Smooth muscle cell (in vitro differentiated cells): ENCODE data around the gene PTPRT. TPM values are rescaled to one million over a fixed set of nuclear protein-coding genes. Genes with fewer than 3 reads are reported as not detected.

Source experiments
- DNase-seq: peaks from one replicate; lab custom pipeline; 2025; ENCODE audit not compliant: unreplicated experiment; lab: John Stamatoyannopoulos, UW
- H2AFZ ChIP-seq: fragments of 200-600 bp; sonication (generic); 2 replicates; pipeline ENCODE4 v1.6.0; 2016; ENCODE audit warnings: antibody characterized with exemption, low read depth, mild to moderate bottlenecking
- H3F3A ChIP-seq: fragments of 200-600 bp; sonication (generic); 2 replicates; pipeline ENCODE4 v1.6.0; 2017; ENCODE audit warnings: antibody characterized with exemption, low read depth
- H3K27ac ChIP-seq: fragments of 200-600 bp; sonication (generic); 2 replicates; pipeline ENCODE4 v1.5.1; 2016; ENCODE audit warnings: low read depth, mild to moderate bottlenecking
- H3K27me3 ChIP-seq: fragments of 200-600 bp; sonication (generic); 2 replicates; pipeline ENCODE4 v1.6.1; 2016; ENCODE audit warnings: low read depth, mild to moderate bottlenecking
- H3K36me3 ChIP-seq: fragments of 200-600 bp; sonication (generic); 2 replicates; pipeline ENCODE4 v1.5.1; 2016; ENCODE audit warnings: low read depth
- H3K4me1 ChIP-seq: fragments of 200-600 bp; sonication (generic); 2 replicates; pipeline ENCODE4 v1.5.1; 2016; ENCODE audit warnings: low read depth
- H3K4me2 ChIP-seq: fragments of 200-600 bp; sonication (generic); 2 replicates; pipeline ENCODE4 v1.6.0; 2016; ENCODE audit warnings: mild to moderate bottlenecking
- H3K4me3 ChIP-seq: fragments of 200-600 bp; sonication (generic); 2 replicates; pipeline ENCODE4 v1.5.1; 2016; ENCODE audit warnings: mild to moderate bottlenecking
- H3K79me2 ChIP-seq: fragments of 200-600 bp; sonication (generic); 2 replicates; pipeline ENCODE4 v1.6.0; 2016; ENCODE audit warnings: low read depth, mild to moderate bottlenecking
- H3K9ac ChIP-seq: fragments of 200-600 bp; sonication (generic); 2 replicates; pipeline ENCODE4 v1.6.0; 2016; ENCODE audit warnings: low read depth
- H3K9me3 ChIP-seq: fragments of 200-600 bp; sonication (generic); replicated peaks from 2 replicates; pipeline ENCODE4 v1.5.1; 2016; ENCODE audit warnings: low read depth
- H4K20me1 ChIP-seq: fragments of 200-600 bp; sonication (generic); 2 replicates; pipeline ENCODE4 v1.6.0; 2016; ENCODE audit warnings: low read depth
- CTCF ChIP-seq: fragments of 200-600 bp; sonication (generic); IDR thresholded peaks from 2 replicates; pipeline ENCODE4 v1.5.1; 2017; ENCODE audit warnings: borderline replicate concordance, mild to moderate bottlenecking, antibody characterized with exemption; ENCODE audit not compliant: insufficient read depth, poor library complexity, severe bottlenecking
- WGBS: methylation state at CpG from one replicate; pipeline ENCODE4 v1.1.7; 2016; ENCODE audit warnings: low lambda C conversion rate; 5-methylcytosine and 5-hydroxymethylcytosine counted together
- polyA plus RNA-seq: library from polyadenylated mRNA; unstranded; fragments of >200 nt; fragmentation: Nextera tagmentation; extraction: Ambion mirVana; gene quantifications from 2 replicates; pipeline ENCODE4 v1.2.1, GENCODE V29; 2016
- total RNA-seq: library from RNA; depleted of rRNA; stranded (reverse); fragments of >200 nt; gene quantifications from 2 replicates; pipeline ENCODE4 v1.2.3, GENCODE V29; 2014

PTPRT gene
- total and polyA plus RNA-seq, 2 experiments from 2014 or later: 0.99 to 2.1 TPM

- no peaks in the 10 kb centered on the region for H3K36me3 ChIP-seq
- no peaks in the 10 kb centered on the region for H3K9me3 ChIP-seq
- TF ChIP-seq CTCF: no peak
- H3K27ac ChIP-seq: no peak overlapping the region
- no peaks in the 10 kb centered on the region for H4K20me1 ChIP-seq
- no peak overlapping the region for H3K9ac ChIP-seq
- H3K4me1 ChIP-seq: no peaks in the 10 kb centered on the region
- no peak overlapping the region for H3K4me3 ChIP-seq
- H3K79me2 ChIP-seq: no peaks in the 10 kb centered on the region
- H3K4me2 ChIP-seq: no peak overlapping the region
- H2AFZ ChIP-seq: no peak overlapping the region
- 73% methylated on average over 6 of the region's 6 CpGs for WGBS
- H3F3A ChIP-seq: no peaks in the 10 kb centered on the region
- no peak for DNase-seq
- no peaks in the 10 kb centered on the region for H3K27me3 ChIP-seq
Measured at GRCh38 chr20:43161716-43162115, 28.0 kb downstream of the PTPRT start.

- Histone ChIP-seq H3F3A (no peaks in the 10 kb centered on the region), H2AFZ (no peak overlapping the region)
- 87% methylated on average over 6 of the region's 6 CpGs for WGBS
Measured at GRCh38 chr20:43160941-43161340, 28.8 kb downstream of the PTPRT start.

GRCh38 chr20:43159994-43160393 is 29.7 kb downstream of the PTPRT start:
- H2AFZ ChIP-seq: no peak overlapping the region
- H3K9ac ChIP-seq: no peak overlapping the region
- H3K36me3 ChIP-seq: no peaks in the 10 kb centered on the region
- no peak for DNase-seq
- H3F3A ChIP-seq: no peaks in the 10 kb centered on the region
- no peak overlapping the region for H3K4me3 ChIP-seq
- H3K4me1 ChIP-seq: no peaks in the 10 kb centered on the region
- H3K27ac ChIP-seq: no peak overlapping the region
- H4K20me1 ChIP-seq: no peaks in the 10 kb centered on the region
- H3K27me3 ChIP-seq: no peaks in the 10 kb centered on the region
- no peaks in the 10 kb centered on the region for H3K9me3 ChIP-seq
- H3K4me2 ChIP-seq: no peak overlapping the region
- whole genome bisulfite sequencing: 65% methylated on average over 9 of the region's 9 CpGs
- no peak for TF ChIP-seq CTCF
- H3K79me2 ChIP-seq: no peaks in the 10 kb centered on the region

More at GRCh38 chr20:43160941-43161340, 28.8 kb downstream of the PTPRT start:
- Histone ChIP-seq H4K20me1 (no peaks in the 10 kb centered on the region), H3K27me3 (no peaks in the 10 kb centered on the region), H3K36me3 (no peaks in the 10 kb centered on the region), H3K79me2 (no peaks in the 10 kb centered on the region), H3K9me3 (no peaks in the 10 kb centered on the region), H3K4me2 (no peak overlapping the region), H3K27ac (no peak overlapping the region), H3K4me3 (no peak overlapping the region), H3K4me1 (no peaks in the 10 kb centered on the region), H3K9ac (no peak overlapping the region)
- DNase-seq: no peak
- TF ChIP-seq CTCF: no peak

GRCh38 chr20:43155366-43156100 is 34.2 kb downstream of the PTPRT start:
- Histone ChIP-seq H3K9ac (no peak overlapping the region), H3K9me3 (no peaks in the 10 kb centered on the region), H3K27me3 (no peaks in the 10 kb centered on the region), H3K4me3 (no peak overlapping the region), H3K36me3 (no peaks in the 10 kb centered on the region), H3K4me1 (no peaks in the 10 kb centered on the region), H3K4me2 (no peak overlapping the region), H2AFZ (no peak overlapping the region), H3F3A (no peaks in the 10 kb centered on the region), H4K20me1 (no peaks in the 10 kb centered on the region), H3K27ac (no peak overlapping the region), H3K79me2 (no peaks in the 10 kb centered on the region)
- DNase-seq: no peak
- WGBS: 73% methylated on average over 4 of the region's 4 CpGs
- no peak for TF ChIP-seq CTCF
